HG03039 (cell line): ENCODE results near the gene RNF175.

ENCODE experiments used
- ATAC-seq: cut with Tn5 transposase; IDR thresholded peaks from one replicate; pipeline ENCODE4 v1.9.1; 2021; ENCODE audit warnings: mild to moderate bottlenecking, moderate library complexity; ENCODE audit not compliant: unreplicated experiment

Gene RNF175

DNA sequence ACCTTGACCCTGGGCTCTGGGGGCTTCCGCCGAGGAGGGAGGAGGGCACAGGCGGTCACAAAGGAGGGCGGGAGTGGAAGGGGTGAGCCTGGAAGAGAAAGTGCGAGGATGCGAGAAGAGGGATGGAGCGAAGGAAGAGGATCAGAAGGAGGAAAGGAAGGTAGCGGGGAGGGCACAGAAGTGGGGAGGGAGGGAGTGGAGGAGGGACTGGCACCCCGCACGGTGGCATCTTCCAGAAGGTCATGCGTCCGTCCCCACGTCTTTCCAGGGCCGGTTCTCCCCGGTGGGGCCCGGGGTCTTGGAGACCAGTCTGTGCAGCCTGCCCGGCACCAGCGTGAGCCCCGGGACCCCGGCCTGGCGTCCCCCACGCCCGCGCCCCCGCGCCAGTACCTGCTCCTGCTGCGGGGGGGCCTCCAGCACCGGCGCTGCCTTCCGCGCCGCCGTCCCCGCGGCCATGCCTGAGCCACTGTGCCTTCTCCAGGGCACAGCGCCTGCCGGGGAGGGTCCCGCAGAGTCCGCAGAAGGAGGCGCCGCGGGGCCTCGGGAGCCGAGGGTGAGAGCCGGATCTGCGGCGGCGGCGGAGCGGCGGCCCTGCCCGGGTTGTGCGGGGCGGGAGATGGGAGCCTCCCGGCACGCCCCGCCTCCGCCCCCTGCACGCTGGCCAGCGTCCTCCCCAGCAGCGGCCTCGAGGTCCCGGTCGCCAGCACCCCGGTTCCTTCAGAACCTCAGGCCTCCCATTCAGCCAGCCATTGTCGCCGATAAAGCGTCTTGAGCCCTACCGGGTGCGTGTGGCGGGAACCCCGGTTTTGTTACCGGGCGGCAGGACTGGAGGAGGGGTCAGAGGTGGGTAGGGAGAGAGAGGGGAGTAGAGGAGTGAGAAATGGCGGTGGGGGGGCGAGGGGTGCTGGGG, at the start of gene RNF175:
Gene RNF175, minus strand, starts transcription at position 618 of the 910 bp plus-strand sequence. Its CDS starts 162 bp downstream, at position 456.
- no peak for ATAC-seq

DNA sequence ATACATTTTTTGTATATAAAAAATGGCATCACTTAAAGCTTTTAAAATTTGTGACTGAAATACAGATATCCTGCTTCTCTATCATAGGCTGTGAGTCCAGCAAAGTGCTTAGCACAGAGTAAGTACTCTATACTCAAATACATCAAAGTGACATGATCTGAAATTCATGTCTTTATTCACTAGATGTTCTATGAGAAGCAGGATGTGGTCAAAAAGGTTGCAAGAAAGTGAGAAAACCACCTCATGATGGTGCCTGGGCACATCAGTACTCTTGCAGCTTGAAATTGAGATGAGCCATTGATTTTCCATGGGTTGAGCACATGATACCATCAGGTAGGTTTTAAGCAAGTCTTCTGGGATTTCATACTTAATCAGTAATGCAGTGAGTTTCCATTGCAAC, 49.5 kb upstream of the RNF175 start:
- no peak for ATAC-seq

GRCh38 chr4:153808175-153808574, 48.4 kb upstream of the RNF175 start:
- ATAC-seq, result no peak

GRCh38 chr4:153806073-153806472, 46.2 kb upstream of the RNF175 start:
- no peak for ATAC-seq

DNA sequence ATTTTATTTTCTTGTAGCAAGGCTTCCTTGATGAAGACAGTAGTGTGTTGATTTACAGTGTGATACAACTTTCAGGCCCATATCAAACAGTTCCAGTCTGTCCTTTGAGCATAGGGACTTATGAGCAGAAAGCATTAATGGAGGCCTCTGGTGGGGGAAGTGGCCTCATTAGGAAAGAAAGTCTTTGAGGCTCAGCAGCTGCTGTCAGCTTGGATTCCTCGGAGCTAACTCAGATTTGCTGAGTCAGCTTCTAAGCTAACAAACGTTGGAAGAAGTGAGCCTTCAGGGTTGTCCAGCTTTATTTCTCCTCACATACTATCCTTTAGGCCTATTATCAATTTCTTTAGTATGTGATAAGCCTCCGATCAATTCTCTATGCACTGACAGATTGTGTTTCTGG, 44.9 kb upstream of the RNF175 start:
- no peak for ATAC-seq

DNA sequence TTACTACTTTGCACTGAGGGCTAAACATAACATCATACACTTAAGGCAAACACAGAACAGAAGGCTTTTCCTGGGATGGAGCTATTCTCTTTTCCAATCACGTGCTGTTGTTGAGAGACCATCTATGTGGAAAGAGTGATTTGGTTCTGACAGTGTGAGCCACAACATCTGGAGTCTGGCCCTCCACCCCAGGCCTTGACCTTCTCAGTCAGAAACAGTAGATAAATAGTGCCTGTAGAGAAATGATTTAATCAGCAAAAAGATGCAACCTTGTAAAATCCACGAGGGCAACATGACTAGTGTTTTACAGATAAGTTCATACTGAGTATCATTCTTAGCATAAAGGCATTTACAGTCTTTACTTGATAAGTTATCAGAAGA, 39.9 kb upstream of the RNF175 start:
- ATAC-seq, result no peak

GRCh38 chr4:153798901-153799693, 39.3 kb upstream of the RNF175 start:
- ATAC-seq, result no peak

- no peak for ATAC-seq
These were observed 38.6 kb upstream of the RNF175 start for GRCh38 chr4:153798420-153798819.

DNA sequence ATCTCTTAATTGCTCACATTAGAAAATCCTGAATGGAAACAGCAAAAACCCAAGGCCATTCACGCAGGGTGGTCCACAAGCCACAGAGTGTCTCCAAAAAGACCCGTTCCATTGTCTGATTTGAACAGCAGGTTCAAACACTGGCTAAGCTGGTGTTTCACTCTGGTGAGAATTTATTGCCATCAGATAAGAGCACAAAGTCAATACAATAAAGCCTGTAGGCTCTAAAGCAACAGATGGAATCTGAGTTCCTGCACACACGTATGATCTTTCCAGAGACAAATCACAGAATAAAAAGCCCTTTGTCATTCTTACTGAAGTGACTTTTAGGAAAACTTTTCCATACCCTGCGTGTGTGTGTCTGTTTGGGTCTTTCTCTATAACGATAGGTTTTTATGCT, 34.2 kb upstream of the RNF175 start:
- no peak for ATAC-seq

DNA sequence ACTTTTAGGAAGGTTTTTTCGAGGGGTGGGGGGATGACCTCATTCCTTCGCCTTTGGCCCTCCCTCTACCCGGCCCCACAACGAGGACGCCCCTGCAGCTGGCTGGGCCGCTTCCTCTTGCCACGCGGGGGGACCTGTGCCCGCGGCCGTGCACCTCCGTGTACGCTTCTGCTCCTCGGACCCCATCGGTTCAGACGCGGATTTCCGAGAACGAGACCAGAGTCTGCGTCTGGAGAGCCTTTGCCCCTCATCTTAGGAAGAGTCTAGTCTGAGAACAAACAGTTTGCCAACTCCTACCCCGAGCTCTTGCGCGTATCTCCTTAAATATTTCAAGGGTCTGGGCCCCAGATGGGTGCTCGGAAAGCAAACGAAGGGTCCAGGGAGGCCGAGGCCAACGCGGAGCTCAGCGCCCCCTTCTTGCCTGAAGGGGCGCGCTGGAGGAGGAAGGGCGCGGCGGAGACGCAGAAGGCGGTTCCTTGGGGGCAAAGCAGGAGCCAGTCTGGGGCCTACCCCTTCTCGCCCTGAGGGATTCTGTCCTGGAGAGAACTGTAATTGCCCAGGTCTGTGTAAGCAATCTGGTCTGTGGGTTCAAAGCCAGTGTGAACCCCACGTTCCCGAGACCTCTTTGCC, 32.9 kb upstream of the RNF175 start:
- ATAC-seq, result no peak

- ATAC-seq, result no peak
These were observed 32.2 kb upstream of the RNF175 start for GRCh38 chr4:153791746-153792617.

DNA sequence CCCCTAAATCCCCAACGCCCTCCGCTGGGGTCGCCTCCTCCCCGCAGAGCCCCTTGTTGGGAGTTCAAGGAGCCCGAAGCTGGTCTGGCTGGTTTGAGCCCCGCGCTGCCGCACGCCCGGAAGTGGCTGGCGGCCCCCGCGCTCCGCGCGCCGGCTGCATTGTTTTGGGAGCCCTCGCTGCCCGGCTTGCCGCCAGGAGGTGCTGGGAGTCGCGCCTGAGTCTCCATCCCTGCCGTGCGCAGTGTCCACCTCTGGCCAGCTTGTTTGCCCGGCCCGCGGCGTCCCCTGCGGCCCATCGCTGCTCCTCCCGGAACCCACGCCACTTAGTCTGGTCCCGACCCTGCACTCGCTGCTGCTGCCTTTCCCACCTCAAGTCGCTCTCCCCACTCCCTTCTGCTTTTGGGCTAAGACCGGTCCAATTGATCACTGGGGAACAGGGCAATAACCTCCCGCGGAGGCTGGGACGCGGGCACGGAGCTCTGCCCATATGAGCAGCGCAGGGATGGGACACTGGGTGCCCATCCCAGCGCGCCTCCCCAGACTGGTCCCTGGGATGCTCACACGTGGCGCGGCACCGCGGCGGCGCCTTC, 31.2 kb upstream of the RNF175 start:
- ATAC-seq, result no peak

DNA sequence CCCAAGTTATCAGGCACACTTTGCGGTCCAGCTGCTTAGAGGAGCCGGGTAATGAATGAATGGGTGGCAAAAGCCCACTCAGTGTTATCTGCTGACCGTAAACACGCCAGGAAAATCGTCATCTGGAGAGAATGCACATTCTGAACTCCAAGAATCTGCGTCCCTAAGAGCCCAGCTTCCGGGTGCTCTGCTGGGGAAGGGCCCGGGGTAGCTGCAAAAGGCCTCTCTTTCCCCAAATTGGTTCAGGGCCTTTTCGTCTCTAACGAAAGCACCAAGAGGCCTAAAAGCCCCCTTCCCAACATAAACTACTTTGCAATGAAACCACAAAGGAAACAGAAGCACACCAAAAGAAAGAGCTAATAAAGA, 30.7 kb upstream of the RNF175 start:
- no peak for ATAC-seq

GRCh38 chr4:153789741-153790499, 30.1 kb upstream of the RNF175 start:
- ATAC-seq, result no peak

- ATAC-seq, result no peak
These were observed 28.8 kb upstream of the RNF175 start, which contains the start of gene SFRP2 for GRCh38 chr4:153788413-153789276. TSS of gene SFRP2 (minus strand) at chr4:153789083. CDS start at chr4:153788835, 248 bp downstream.

- no peak for ATAC-seq
These were observed 28.2 kb upstream of the RNF175 start for GRCh38 chr4:153788051-153788412.

- no peak for ATAC-seq
These were observed 27.8 kb upstream of the RNF175 start for GRCh38 chr4:153787575-153787974.

DNA sequence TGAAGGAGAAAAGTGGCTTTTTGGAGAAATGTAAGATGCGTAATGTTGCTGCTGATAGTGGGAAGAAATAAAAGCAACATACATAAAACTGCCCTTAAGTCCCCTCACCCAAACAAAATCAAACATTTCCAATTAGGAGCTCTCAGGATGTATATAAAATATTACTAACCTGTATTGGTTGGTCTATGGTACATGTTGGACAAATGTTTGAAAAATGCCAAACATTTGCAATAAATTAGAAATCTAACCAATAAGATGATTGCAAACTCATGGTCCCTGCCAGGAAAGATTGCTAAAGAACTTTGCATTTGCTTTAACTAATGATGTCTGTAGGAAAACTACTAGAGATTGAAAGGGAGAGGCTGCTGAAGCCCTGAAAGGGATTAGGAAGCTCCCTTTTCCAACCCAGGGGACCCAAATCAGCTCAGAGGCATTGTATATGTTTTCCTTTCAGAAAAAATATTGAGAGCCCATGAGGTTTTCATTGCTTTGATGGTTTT, 27.3 kb upstream of the RNF175 start:
- no peak for ATAC-seq
